GM23248 (cell line): ENCODE results near the gene EGLN1. TPM values are rescaled to one million over a fixed set of nuclear protein-coding genes. Genes with fewer than 3 reads are reported as not detected.

Experiments
- DNase-seq: peaks from one replicate; pipeline ENCODE4 v3.0.0-alpha.2; 2015
- H2AFZ ChIP-seq: fragments of 200-600 bp; sonication (generic); 2 replicates; pipeline ENCODE4 v1.6.1; 2016; ENCODE audit warnings: antibody characterized with exemption
- H3F3A ChIP-seq: fragments of 200-600 bp; sonication (generic); 2 replicates; pipeline ENCODE4 v1.6.1; 2016; ENCODE audit warnings: mild to moderate bottlenecking, antibody characterized with exemption, mixed run types; ENCODE audit not compliant: insufficient read depth
- H3K27ac ChIP-seq: fragments of 200-600 bp; sonication (generic); 2 replicates; pipeline ENCODE4 v1.5.1; 2016; ENCODE audit warnings: mild to moderate bottlenecking
- H3K27me3 ChIP-seq: fragments of 200-600 bp; sonication (generic); replicated peaks from 2 replicates; pipeline ENCODE4 v1.6.1; 2016; ENCODE audit warnings: mild to moderate bottlenecking; ENCODE audit not compliant: insufficient read depth
- H3K36me3 ChIP-seq: fragments of 200-600 bp; sonication (generic); 2 replicates; pipeline ENCODE4 v1.6.1; 2016; ENCODE audit warnings: low read depth, mild to moderate bottlenecking
- H3K4me1 ChIP-seq: fragments of 200-600 bp; sonication (generic); 2 replicates; pipeline ENCODE4 v1.6.1; 2016; ENCODE audit warnings: mild to moderate bottlenecking; ENCODE audit not compliant: insufficient read depth
- H3K4me2 ChIP-seq: fragments of 200-600 bp; sonication (generic); one replicate; pipeline ENCODE4 v1.6.1; 2016; ENCODE audit warnings: mild to moderate bottlenecking; ENCODE audit not compliant: unreplicated experiment
- H3K4me3 ChIP-seq: fragments of 200-600 bp; sonication (generic); 2 replicates; pipeline ENCODE4 v1.5.1; 2016; ENCODE audit warnings: mild to moderate bottlenecking
- H3K79me2 ChIP-seq: fragments of 200-600 bp; sonication (generic); 2 replicates; pipeline ENCODE4 v1.6.1; 2016; ENCODE audit warnings: mild to moderate bottlenecking; ENCODE audit not compliant: insufficient read depth
- H3K9ac ChIP-seq: fragments of 200-600 bp; sonication (generic); 2 replicates; pipeline ENCODE4 v1.6.1; 2016; ENCODE audit warnings: mild to moderate bottlenecking
- H3K9me2 ChIP-seq: fragments of 200-600 bp; sonication (generic); 2 replicates; pipeline ENCODE4 v1.6.1; 2016; ENCODE audit warnings: mixed run types, mild to moderate bottlenecking, moderate library complexity; ENCODE audit not compliant: insufficient read depth
- H3K9me3 ChIP-seq: fragments of 200-600 bp; sonication (generic); one replicate; pipeline ENCODE4 v1.6.1; 2017; ENCODE audit warnings: low read depth
- H4K20me1 ChIP-seq: fragments of 200-600 bp; sonication (generic); 2 replicates; pipeline ENCODE4 v1.6.0; 2016; ENCODE audit not compliant: insufficient read depth
- EZH2 ChIP-seq: fragments of 200-600 bp; sonication (generic); IDR thresholded peaks from 2 replicates; pipeline ENCODE4 v1.6.1; 2018; ENCODE audit warnings: antibody characterized with exemption, mild to moderate bottlenecking; ENCODE audit not compliant: insufficient read depth, poor library complexity, severe bottlenecking
- EZH2phosphoT487 ChIP-seq: fragments of 200-600 bp; sonication (generic); IDR thresholded peaks from 2 replicates; pipeline ENCODE4 v1.6.1; 2018; ENCODE audit warnings: antibody characterized with exemption, moderate library complexity, mild to moderate bottlenecking, low read depth; ENCODE audit not compliant: insufficient read depth
- WGBS, 2 experiments: methylation state at CpG; one replicate each; pipeline ENCODE4 v1.1.6; 2015 to 2017; ENCODE audit warnings: low lambda C conversion rate in 2 of 2, low coverage in 1 of 2; ENCODE audit errors: missing lambda C conversion rate in 2 of 2; 5-methylcytosine and 5-hydroxymethylcytosine counted together
- in situ Hi-C: fragments of 300-500 bp; cut with MboI; formaldehyde crosslinking; loops from 2 replicates; pipeline ENCODE4 v1.15.0; 2020
- polyA plus RNA-seq: library from polyadenylated mRNA; unstranded; fragments of >200 nt; fragmentation: Nextera tagmentation; extraction: Ambion mirVana; gene quantifications from 2 replicates; pipeline ENCODE4 v1.2.1, GENCODE V29; 2016
- total RNA-seq: library from RNA; depleted of rRNA; stranded (reverse); fragments of >200 nt; shearing (Covaris generic); gene quantifications from 2 replicates; pipeline ENCODE4 v1.2.3, GENCODE V29; 2014

The EGLN1 gene
- total and polyA plus RNA-seq, 2 experiments from 2014 or later: 17.6 to 51.8 TPM

DNA sequence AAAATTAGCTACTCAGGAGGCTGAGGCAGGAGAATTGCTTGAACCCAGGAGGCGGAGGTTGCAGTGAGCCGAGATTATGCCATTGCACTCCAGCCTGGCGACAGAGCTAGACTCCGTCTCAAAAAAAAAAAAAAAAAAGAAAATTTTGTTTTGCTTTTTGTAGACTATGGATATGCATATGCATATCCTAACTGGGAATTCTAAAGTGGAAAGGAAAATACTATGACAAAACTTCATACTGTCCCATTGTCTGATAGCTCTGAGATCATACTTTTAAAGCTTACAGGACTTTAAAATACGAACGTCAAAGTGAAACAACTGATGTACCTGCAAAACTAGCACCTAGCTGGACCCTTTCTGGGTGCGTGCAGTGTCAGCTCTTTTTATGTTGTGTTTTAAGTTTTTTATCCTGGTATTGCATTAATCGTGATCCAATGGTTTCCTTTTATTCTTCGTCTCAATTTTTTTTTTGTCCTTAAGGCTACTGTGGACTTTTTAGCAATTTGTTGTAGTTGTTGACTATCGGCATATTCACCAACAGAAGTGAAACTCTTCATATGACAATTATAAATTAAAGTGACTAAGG lies 64.8 kb downstream of the EGLN1 start:
- Histone ChIP-seq H3K36me3 (peaks cover 12% of the 10 kb centered on the region), H3K4me2 (no peak overlapping the region), H4K20me1 (0 out of 2 replicates have a peak, but pooled peaks cover 5% of the 10 kb centered on the region), H3K4me3 (no peak overlapping the region), H3K9me2 (no peaks in the 10 kb centered on the region), H3K4me1 (peaks cover 22% of the 10 kb centered on the region), H3K79me2 (peaks cover 12% of the 10 kb centered on the region; the same call in 1 of the 2 replicates), H3F3A (peaks cover 24% of the 10 kb centered on the region), H3K9me3 (no peaks in the 10 kb centered on the region), H3K9ac (no peak overlapping the region), H3K27ac (no peak overlapping the region), H3K27me3 (no peaks in the 10 kb centered on the region), H2AFZ (no peak overlapping the region)
- 62 to 73% methylated on average over 10 of the region's 10 CpGs for WGBS, 2 experiments
- TF ChIP-seq EZH2: no peak
- TF ChIP-seq EZH2phosphoT487: no peak
- in situ Hi-C loops: no loop called here
- DNase-seq: no peak

DNA sequence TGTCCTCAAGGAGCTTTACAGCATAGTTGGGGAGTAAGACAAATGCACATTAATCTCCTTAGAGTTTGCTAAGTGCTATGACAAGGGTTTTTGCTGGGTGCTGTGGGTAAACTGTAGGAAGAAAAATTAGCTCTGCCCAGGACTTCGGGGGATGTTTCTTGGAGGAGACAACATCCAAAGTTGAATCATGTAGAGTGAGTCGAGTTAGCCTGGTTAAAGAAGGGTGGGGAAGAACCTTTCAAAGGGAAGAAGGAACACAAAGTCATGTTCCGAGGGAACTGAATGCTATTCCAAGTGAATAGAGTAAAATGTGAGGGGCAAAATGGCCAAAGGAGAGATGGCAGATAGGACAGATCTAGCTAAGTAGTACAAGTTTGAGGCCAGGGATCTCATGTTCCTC lies 66.9 kb downstream of the EGLN1 start:
- Histone ChIP-seq H3K9me2 (no peaks in the 10 kb centered on the region), H3K27me3 (no peaks in the 10 kb centered on the region), H3K4me1 (peaks cover 22% of the 10 kb centered on the region), H3K4me2 (no peak overlapping the region), H3F3A (peaks cover 24% of the 10 kb centered on the region), H3K27ac (0 out of 2 replicates have a peak overlapping the region, but pooled peaks have one; percentile 14), H3K9ac (no peak overlapping the region), H3K36me3 (peaks cover 24% of the 10 kb centered on the region), H3K79me2 (0 out of 2 replicates have a peak, but pooled peaks cover under 1% of the 10 kb centered on the region), H3K4me3 (no peak overlapping the region), H2AFZ (no peak overlapping the region), H3K9me3 (no peaks in the 10 kb centered on the region), H4K20me1 (0 out of 2 replicates have a peak, but pooled peaks cover 5% of the 10 kb centered on the region)
- in situ Hi-C loops: no loop called here
- TF ChIP-seq EZH2phosphoT487: no peak
- no peak for TF ChIP-seq EZH2
- peak; percentile 59 for DNase-seq
- WGBS, 2 experiments: 58 to 67% methylated on average over 3 of the region's 3 CpGs

DNA sequence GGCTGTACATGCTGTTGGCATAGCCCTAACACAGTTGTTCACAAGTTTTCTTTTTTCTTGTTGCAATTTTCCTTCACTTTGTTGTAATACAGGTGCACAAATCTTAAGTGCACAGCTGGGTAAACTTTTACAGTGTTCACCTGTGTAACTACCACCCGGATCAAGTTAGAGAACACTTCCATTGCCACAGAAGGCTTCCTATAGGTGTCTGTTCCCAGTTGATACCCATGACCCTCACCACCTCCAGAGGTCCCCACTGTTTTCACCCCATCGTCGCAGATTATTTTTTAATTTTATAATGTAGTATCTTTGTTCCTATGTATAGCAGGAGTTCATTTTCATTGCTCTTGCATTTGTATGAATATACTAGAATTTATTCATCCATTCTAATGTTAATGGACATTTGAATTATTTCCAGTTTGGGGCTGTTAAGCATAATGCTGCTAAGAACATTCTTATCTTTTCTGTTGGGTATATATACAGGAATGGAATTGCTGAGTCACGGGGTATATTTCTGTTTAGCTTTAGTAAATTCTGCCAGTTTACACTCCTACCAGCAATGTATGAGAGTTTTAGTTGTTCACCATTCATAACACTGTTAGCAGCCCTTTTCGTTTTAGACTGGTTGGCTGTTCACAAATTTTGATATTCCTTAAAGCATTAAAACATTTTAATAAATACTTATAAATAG lies 67.6 kb downstream of the EGLN1 start:
- Histone ChIP-seq H3K4me2 (no peak overlapping the region), H3K27me3 (no peaks in the 10 kb centered on the region), H2AFZ (no peak overlapping the region), H3K9me2 (no peaks in the 10 kb centered on the region), H3K79me2 (no peaks in the 10 kb centered on the region), H3K9me3 (no peaks in the 10 kb centered on the region), H3K4me3 (no peak overlapping the region), H3K9ac (no peak overlapping the region), H3K27ac (0 out of 2 replicates have a peak overlapping the region, but pooled peaks have one; percentile 14), H4K20me1 (0 out of 2 replicates have a peak, but pooled peaks cover 2% of the 10 kb centered on the region), H3K36me3 (peaks cover 24% of the 10 kb centered on the region), H3K4me1 (peaks cover 19% of the 10 kb centered on the region), H3F3A (peaks cover 18% of the 10 kb centered on the region)
- in situ Hi-C loops: no loop called here
- 84 to 90% methylated on average over 5 of the region's 5 CpGs for WGBS, 2 experiments
- TF ChIP-seq EZH2phosphoT487 (no peak), EZH2 (no peak)
- DNase-seq: peak; percentile 38

DNA sequence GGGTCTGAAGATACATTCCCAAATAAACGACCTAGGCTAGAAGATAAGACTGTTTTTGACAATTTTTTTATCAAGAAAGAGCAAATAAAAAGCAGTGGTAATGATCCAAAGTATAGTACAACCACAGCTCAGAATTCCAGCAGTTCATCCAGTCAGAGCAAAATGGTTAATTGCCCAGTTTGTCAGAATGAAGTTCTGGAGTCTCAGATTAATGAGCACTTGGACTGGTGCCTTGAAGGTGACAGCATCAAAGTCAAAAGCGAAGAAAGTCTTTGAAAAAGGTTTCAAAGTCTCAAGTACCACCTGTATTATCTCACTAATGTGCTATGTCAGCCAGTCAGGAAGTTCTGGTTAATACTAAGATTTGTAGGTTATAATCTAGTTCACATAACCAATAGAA lies 69.0 kb downstream of the EGLN1 start:
- no peak overlapping the region for H3K27ac ChIP-seq
- in situ Hi-C loops: no loop called here
- 70 to 77% methylated on average over 2 of the region's 2 CpGs for WGBS, 2 experiments
- no peak for TF ChIP-seq EZH2
- TF ChIP-seq EZH2phosphoT487: no peak
- H3K27me3 ChIP-seq: no peaks in the 10 kb centered on the region
- no peak for DNase-seq
- no peak overlapping the region for H3K4me2 ChIP-seq
- H4K20me1 ChIP-seq: no peaks in the 10 kb centered on the region
- H2AFZ ChIP-seq: no peak overlapping the region
- H3K79me2 ChIP-seq: no peaks in the 10 kb centered on the region
- H3F3A ChIP-seq: peaks cover 16% of the 10 kb centered on the region; the same call in 1 of the 2 replicates
- no peak overlapping the region for H3K9ac ChIP-seq
- no peaks in the 10 kb centered on the region for H3K9me3 ChIP-seq
- H3K4me1 ChIP-seq: peaks cover 12% of the 10 kb centered on the region; the same call in 1 of the 2 replicates
- H3K9me2 ChIP-seq: no peaks in the 10 kb centered on the region
- no peak overlapping the region for H3K4me3 ChIP-seq
- peaks cover 24% of the 10 kb centered on the region for H3K36me3 ChIP-seq
